Dedifferentiated amniotic fluid mesenchymal stem cell (primary cell): Measurements from ENCODE around the gene SNIP1.
"Not testable (repeated sequence)": the region's sequence is repeated elsewhere in the genome, so short reads cannot be mapped to it uniquely, and the experiment has no call there.

Experiments
- DNase-seq: peaks from one replicate; pipeline ENCODE4 v3.0.0-alpha.2; 2016; ENCODE audit errors: extremely low spot score

Gene SNIP1

GRCh38 chr1:37559080-37559479, 5.0 kb upstream of the SNIP1 start:
- DNase-seq = no peak

- DNase-seq = no peak
Measured at GRCh38 chr1:37558411-37558810, 4.3 kb upstream of the SNIP1 start.

- DNase-seq = no peak
Measured at GRCh38 chr1:37557402-37557801, 3.3 kb upstream of the SNIP1 start.

GRCh38 chr1:37556712-37557196, 2.7 kb upstream of the SNIP1 start, which contains the start of gene DNALI1:
Gene DNALI1, plus strand, starts transcription at chr1:37556940. Its CDS starts 55 bp downstream, at chr1:37556995.
- DNase-seq = peak; percentile 87

DNA sequence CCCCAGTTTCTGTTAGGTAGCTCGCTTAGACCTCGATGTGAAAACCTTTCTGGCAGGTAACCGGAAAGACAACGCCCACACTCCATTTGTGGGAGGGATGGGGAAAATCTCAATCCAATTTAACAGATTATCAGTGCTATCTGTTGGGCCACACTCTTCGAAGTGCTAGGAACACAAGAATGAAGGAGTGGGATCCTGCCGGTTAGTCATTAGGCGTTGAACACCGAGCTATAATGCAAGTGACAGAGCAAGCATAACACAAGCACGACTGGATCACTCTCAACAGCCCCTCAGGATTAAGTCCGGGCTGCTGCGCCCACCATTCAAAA, 531 bp downstream of the SNIP1 start:
- no peak for DNase-seq

GRCh38 chr1:37549341-37549740, 4.8 kb downstream of the SNIP1 start:
- DNase-seq = no peak

DNA sequence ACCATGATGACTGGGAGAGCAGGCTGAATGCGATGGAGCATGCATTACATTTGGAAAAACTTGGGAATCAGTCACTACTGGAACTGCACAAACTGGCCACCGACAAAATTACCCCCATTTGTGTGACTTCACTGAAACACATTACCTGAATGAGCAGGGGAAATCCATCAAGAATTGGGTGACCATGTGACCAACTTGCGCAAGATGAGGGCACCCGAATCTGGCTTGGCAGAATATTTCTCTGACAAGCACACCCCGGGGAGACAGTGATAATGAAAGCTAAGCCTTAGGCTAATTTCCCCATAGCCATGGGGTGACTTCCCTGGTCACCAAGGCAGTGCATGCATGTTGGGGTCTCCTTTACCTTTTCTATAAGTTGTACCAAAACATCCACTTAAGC, 9.1 kb downstream of the SNIP1 start:
- no peak for DNase-seq

DNA sequence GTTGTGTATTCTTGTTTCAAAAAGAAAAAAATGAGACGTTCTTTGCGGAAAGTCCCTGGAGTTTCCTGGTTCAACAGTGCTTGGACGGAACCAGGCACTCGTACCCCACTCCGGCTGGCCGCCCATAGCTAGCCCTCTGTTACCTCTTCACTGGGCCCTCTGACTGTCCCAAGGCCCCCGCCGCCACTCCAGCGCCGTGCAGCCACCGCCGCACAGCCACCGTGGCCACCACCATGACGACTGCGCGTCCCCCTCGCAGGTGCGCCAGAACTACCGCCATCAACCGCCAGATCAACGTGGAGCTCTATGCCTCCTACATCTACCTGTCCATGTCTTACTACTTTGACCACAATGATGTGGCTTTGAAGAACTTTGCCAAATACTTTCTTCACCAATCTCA, 9.6 kb downstream of the SNIP1 start:
- no peak for DNase-seq

- peak; percentile 1 for DNase-seq
Measured at GRCh38 chr1:37540036-37540785, 13.9 kb downstream of the SNIP1 start.

DNA sequence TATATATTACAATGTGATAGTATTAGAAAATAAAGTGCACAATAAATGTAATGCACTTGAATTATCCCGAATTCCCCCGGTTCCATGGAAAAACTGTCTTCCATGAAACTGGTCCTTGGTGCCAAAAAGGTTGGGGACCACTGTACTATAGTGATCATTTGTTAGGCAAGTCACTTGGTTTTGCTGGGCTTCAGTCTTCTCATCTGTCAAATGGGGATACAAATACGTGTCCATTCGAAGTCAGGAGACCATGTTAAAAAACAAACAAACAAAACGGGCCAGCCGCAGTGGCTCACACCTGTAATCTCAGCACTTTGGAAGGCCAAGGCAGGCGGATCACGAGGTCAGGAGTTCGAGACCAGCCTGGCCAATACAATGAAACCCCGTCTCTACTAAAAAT, 14.9 kb downstream of the SNIP1 start:
- peak; percentile 11 for DNase-seq

- peak; percentile 14 for DNase-seq
Measured at GRCh38 chr1:37537378-37537777, 16.7 kb downstream of the SNIP1 start.

DNA sequence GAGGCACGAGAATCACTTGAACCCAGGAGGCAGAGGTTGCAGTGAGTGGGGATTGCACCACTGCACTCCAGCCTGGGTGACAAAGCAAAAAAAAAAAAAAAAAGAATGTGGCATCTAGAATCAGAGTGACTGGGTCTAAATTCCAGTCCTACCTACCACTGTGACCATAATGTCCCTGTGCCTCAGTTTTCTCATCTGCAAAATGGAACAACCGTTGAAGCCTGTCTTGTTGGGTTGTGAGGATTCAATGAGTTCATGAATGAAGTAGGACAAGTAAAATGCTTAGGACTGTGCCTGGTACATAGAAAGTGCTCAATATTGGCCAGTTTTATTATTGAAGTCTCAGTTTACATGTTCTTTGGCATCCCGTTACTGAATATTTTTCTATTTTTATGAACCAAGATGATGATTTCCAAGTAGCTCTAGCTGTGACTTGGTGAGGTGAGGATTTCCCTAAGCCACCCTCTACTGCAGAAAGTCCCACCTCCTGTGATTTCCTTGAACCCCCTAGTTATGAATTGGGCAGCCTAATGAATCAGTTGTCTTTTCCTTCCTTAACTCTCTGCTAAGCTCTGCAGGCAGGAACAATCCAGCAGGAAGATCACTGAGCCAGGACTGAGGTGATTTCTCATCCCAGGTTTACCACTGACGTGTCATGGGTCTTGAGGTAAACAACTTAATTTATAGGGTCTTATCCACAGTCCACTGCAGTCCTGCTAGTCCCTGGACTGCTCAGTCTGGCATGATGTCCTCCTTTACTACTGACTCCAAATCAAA, 20.6 kb downstream of the SNIP1 start:
- peak; percentile 11 for DNase-seq

DNA sequence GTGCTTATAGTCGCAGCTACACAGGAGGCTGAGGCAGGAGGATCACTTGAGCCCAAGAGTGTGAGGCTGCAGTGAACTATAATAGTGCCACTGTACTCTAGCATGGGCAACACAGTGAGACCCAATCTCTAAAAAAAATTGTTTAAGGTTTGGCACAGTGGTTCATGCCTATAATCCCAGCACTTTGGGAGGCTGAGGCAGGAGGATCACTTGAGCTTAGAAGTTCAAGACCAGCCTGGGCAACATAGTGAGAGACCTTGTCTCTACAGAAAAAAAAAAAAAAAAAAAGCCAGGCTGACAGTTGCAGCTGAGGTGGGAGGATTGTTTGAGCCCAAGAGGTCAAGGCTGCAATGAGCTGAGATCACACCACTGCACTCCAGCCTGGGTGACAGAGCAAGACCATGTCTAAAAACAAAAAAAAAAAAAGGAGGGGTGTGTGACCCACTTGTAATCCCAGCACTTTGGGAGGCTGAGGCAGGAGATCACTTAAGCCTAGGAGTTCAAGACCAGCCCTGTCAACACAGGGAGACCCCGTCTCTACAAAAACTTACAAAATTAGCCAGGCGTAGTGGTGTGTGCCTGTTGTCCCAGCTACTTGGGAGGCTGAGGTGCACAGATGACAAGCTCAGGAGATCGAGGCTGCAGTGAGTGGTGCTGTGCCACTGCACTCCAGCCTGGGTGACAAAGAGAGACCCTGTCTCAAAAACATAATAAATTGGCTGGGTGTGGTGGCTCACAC, 21.5 kb downstream of the SNIP1 start:
- peak; percentile 13 for DNase-seq

DNA sequence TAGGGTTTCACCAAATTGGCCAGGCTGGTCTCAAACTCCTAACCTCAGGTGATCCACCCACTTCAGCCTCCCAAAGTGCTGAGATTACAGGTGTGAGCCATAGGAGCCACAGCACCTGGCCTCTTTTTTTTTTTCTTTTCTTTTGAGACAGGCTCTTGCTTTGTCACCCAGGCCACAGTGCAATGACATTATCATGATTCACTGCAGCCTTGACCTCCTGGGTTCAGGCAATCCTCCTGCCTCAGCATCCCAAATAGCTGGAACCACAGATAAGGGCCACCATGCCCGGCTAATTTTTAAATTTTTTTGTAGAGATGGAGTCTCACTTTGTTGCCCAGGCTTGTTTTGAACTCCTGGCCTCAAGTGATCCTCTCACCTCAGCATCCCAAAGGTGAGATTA, 24.2 kb downstream of the SNIP1 start:
- DNase-seq = not testable (repeated sequence)

DNA sequence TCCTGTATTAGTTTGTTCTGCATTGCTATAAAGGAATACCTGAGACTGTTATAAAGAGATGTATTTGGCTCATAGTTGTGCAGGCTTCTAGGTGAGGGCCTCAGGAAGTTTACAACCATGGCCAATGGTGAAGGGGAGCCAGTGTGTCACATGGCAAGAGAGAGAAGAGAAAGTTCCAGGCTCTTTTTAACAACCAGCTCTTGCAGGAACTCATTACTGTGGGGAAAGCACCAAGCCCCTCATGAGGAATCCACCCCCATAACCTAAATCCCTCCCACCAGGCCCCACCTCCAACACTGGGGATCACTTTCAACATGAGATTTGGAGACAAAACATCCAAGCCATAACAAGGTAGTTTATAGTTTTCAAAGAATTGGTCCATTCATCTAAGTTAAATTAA, 34.5 kb downstream of the SNIP1 start:
- DNase-seq = no peak

- DNase-seq = not testable (repeated sequence)
Measured at GRCh38 chr1:37518929-37519328, 35.2 kb downstream of the SNIP1 start.

DNA sequence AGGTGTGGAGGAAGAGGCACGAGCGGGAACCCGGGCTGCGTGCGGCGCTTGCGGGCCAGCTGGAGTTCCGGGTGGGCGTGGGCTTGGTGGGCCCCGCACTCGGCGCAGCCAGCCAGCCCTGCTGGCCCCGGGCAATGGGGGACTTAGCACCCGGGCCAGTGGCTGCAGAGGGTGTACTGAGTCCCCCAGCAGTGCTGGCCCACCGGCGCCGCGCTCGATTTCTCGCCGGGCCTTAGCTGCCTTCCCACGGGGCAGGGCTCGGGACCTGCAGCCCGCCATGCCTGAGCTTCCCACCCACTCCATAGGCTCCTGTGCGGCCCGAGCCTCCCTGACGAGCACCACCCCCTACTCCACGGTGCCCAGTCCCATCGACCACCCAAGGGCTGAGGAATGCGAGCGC, 35.9 kb downstream of the SNIP1 start:
- not testable (repeated sequence) for DNase-seq

GRCh38 chr1:37517569-37517968, 36.5 kb downstream of the SNIP1 start:
- peak; percentile 7 for DNase-seq

DNA sequence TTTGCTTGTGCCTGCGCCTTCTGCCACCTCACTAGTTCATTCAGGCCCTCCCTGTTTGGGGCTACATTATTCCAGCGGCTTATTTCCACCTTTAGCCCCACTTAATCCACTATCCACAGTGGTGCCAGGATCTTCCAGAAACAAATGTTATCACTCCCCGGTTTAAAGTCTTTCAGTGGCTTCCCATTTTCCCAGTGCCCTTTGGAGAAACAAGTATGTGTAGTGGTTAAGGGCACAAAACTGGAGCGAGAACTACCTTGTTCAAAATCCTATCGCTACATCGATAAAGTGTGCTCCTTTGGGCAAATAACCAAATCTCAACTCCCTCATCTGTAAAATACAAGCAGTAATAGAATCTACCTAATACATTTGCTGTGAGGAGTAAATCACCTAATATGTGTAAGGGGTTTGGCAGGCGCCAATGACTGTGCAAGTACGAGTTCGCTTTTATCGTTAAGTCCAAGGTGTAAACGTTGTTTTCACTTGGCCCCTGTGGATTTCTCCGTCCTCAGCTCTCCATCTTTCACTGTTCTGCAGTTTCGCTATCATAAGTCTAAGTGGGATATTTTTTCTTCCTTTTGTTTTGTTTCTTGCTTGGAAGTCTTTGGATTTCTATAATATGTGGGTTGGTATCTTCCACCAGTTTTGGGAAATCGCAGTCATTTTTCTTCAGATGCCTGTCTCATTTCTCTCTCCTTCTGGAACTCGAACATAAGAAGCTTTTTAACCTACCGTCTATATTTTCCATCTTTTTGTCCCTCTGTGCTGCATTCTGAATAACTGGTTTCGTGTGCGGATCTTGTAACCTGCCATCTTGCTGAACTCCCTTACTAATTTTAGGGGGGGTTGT, 38.7 kb downstream of the SNIP1 start:
- DNase-seq = no peak

- peak; percentile 58 for DNase-seq
Measured at GRCh38 chr1:37514350-37515184, 39.5 kb downstream of the SNIP1 start, which contains the start of gene MEAF6. Gene MEAF6, minus strand, starts transcription at chr1:37514766. Its CDS starts 20 bp downstream, at chr1:37514746.
